GM18873 (cell line): Measurements from ENCODE around the gene M6PR.
"Not testable (repeated sequence)": the region's sequence is repeated elsewhere in the genome, so short reads cannot be mapped to it uniquely, and the experiment has no call there.

Experiments
- ATAC-seq: cut with Tn5 transposase; IDR thresholded peaks from one replicate; pipeline ENCODE4 v1.9.1; 2021; ENCODE audit warnings: mild to moderate bottlenecking, moderate library complexity, moderate number of reproducible peaks; ENCODE audit not compliant: unreplicated experiment, low FRiP score

M6PR gene

GRCh38 chr12:8914033-8914715 is 35.3 kb downstream of the M6PR start, which contains the start of gene PHC1:
TSS of gene PHC1 (plus strand) at chr12:8914509. CDS start at chr12:8917678, 3,169 bp downstream.
- ATAC-seq = not testable (repeated sequence)

GRCh38 chr12:8913702-8914032 is 35.8 kb downstream of the M6PR start:
- no peak for ATAC-seq

- ATAC-seq = no peak
These were observed 36.5 kb downstream of the M6PR start for GRCh38 chr12:8912914-8913313.

GRCh38 chr12:8911606-8912268 is 37.7 kb downstream of the M6PR start:
- no peak for ATAC-seq

- ATAC-seq = no peak
These were observed 39.7 kb downstream of the M6PR start for GRCh38 chr12:8909752-8910151.

GRCh38 chr12:8907513-8907912 is 41.9 kb downstream of the M6PR start:
- no peak for ATAC-seq

GRCh38 chr12:8906266-8907180 is 42.9 kb downstream of the M6PR start:
- no peak for ATAC-seq

- ATAC-seq = no peak
These were observed 43.9 kb downstream of the M6PR start for GRCh38 chr12:8905546-8905945.

- ATAC-seq = no peak
These were observed 44.8 kb downstream of the M6PR start for GRCh38 chr12:8904665-8905064.

GRCh38 chr12:8903646-8904045 is 45.8 kb downstream of the M6PR start:
- no peak for ATAC-seq

GRCh38 chr12:8902703-8903102 is 46.7 kb downstream of the M6PR start:
- ATAC-seq = not testable (repeated sequence)

GRCh38 chr12:8899830-8900229 is 49.6 kb downstream of the M6PR start:
- no peak for ATAC-seq

GRCh38 chr12:8897081-8897480 is 52.4 kb downstream of the M6PR start:
- no peak for ATAC-seq

- ATAC-seq = no peak
These were observed 54.5 kb downstream of the M6PR start for GRCh38 chr12:8894986-8895385.

- no peak for ATAC-seq
These were observed 55.1 kb downstream of the M6PR start for GRCh38 chr12:8894378-8894777.

GRCh38 chr12:8891976-8892375 is 57.5 kb downstream of the M6PR start:
- ATAC-seq = no peak
